NB4 (cell line): ENCODE measurements around the gene ANGEL1.

Experiments
- CTCF ChIP-seq: IDR thresholded peaks from one replicate; pipeline ENCODE4 v1.5.1; 2012; ENCODE audit warnings: low read depth, low read length
- POLR2A ChIP-seq: IDR thresholded peaks from 2 replicates; pipeline ENCODE4 v1.6.1; 2011; ENCODE audit warnings: mild to moderate bottlenecking; ENCODE audit not compliant: insufficient read length; ENCODE audit errors: extremely low read depth

- no peak for TF ChIP-seq POLR2A
- no peak for TF ChIP-seq CTCF
Observed at GRCh38 chr14:76855066-76855465, 42.4 kb upstream of the ANGEL1 start.
